GM21717 (cell line): ENCODE data around the gene LMO1.

Experiments used
- ATAC-seq: cut with Tn5 transposase; IDR thresholded peaks from one replicate; pipeline ENCODE4 v1.9.1; 2021; ENCODE audit warnings: mild to moderate bottlenecking, moderate library complexity; ENCODE audit not compliant: unreplicated experiment

LMO1 gene

GRCh38 chr11:8266246-8267241, 2.9 kb upstream of the LMO1 start:
- ATAC-seq: no peak

DNA sequence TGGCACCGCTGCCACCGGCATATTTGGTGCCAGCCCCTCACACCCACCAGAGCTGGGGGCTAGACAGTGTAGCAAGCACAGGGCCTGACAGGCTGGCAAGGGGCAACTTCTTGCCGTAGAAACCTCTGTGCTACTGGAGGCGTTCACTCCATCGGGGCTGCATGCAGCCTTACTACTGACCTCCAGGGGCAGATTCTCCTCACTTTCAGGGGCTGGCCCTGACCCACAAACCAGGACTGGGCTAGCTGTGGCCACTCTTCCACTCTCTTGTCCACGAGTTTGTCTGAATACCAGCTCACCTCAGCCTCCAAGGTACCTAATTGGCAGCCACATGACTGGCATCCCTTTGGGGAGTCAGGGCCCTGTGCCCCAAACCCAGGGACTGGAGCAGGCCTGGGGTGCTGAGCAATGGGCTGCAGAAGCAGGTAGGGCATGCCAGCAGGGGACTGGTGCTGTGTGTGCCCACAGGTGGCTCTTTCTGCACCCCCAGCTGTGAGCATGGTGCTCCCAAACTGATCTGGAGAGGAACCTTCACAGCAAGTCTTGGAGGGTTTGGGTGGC, 2.1 kb upstream of the LMO1 start:
- no peak for ATAC-seq

DNA sequence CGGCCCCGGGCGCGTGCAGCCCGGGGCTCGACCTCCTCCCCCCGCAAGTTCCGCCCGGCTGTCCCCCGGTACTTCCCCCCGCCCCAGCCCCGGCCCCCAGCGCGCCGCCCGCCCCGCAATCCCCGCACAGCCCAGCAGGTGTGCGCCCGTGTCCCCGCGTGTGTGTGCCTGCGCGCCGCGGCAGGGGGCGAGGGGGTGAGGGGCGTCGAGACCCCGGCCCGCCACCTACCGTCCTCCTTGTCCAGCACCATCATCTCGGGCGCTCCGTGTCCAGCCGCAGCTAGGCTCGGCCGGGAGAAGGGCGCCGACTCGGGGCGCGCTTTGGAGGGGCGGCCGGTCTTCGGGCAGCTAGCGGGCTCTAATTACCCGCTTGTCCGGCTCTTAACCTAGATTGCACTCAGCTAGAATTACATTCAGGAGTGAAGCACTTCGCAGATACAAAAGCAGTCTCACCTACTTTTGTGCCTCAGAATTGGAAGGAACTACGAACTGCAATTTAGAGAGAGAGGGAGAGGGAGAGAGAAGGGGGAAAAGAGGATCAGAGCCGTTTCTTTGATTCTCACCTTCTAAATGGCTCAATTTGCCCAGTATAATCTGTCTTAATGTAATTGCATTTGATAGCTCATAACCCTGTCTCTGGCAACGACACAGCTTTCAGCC, 439 bp downstream of the LMO1 start:
- ATAC-seq: no peak

- no peak for ATAC-seq
Measured at GRCh38 chr11:8262552-8263108, 1.0 kb downstream of the LMO1 start.

DNA sequence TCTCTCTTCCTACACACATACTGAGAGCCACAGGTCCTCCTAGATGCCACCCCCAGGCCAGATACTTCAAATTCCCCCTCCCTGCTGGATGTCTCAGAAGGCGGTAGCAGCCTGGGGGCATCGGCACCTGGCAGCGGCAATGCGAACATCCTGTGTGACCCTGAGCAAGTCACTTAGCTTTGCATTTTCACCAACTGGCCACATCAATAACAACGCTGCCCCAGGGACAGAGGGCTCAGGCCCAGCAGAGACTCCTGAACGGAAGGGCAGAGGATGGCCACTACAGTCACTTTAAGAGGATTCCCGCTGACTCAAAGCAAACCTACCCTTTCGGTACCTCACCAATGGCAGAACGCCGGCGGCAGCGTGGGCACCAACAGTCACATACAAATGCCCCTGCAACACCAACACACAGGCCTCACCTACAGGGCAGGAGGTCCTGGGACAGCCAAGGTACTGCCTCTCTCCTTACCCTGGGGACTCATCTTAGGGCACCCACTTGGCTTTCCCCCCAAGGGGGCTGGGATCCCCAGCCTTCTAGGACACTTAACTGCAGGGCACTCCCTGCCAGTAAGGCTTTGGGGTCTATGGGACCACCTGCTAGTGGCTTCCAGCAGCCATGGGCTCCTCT, 1.6 kb downstream of the LMO1 start:
- no peak for ATAC-seq

- no peak for ATAC-seq
Measured at GRCh38 chr11:8261291-8261690, 2.4 kb downstream of the LMO1 start.

DNA sequence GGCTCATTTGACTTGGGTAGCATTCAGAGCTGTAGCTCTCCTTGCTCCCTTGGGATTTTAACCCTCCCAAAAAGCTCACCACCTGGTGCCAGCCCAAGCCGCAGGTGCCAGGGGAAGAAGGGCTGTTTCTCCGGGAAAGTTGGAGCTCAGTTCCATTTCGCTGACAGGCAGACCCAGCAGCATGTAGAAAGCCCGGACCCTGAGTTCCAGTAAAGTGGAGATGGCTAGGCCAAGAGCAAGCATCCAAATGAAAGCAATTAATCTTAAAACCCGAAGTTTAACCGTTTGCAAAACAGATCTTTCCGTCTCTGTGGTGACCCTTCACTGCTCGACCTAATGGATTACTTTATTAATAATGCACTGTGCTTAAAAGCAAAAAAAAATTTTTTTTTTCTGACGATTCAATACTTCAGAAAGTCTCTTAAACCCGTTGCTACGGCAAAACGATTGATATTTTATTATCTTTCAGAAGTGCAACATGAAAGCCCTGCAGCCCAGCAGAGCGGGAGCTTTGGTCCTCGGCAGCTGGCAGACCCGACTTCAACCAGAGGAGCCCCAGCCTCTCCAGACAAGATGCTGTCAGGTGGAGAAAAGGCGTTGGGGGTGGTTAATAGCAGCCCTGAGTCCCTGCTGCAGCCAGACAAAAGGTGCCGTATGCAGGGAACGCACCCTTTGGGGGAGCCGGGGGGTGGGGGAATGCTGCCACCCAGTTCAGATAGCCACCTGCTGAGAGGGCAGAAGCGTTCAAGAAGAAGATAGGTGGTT, 3.3 kb downstream of the LMO1 start:
- ATAC-seq: no peak

GRCh38 chr11:8259306-8259959, 4.2 kb downstream of the LMO1 start:
- no peak for ATAC-seq

DNA sequence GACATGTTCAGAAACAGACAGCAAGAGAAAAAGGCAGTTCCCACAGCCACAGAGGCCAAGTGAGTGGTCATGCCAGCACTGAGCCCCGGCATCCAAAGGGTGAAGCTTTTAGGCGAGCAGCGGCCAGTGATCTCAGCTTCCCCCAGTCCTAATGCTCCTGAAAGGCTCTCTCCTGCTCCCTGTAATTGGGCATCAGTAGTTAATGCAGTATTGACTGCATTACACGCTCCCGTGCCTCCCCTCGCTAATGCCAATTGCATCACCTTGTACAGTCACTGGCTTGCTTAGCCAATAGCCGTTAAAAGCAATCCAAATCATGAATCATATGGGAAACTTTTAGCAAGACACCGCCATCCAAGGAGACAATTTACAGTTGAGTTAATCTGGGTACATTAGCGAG, 4.9 kb downstream of the LMO1 start:
- ATAC-seq: no peak

GRCh38 chr11:8258289-8258688, 5.4 kb downstream of the LMO1 start:
- ATAC-seq: no peak

DNA sequence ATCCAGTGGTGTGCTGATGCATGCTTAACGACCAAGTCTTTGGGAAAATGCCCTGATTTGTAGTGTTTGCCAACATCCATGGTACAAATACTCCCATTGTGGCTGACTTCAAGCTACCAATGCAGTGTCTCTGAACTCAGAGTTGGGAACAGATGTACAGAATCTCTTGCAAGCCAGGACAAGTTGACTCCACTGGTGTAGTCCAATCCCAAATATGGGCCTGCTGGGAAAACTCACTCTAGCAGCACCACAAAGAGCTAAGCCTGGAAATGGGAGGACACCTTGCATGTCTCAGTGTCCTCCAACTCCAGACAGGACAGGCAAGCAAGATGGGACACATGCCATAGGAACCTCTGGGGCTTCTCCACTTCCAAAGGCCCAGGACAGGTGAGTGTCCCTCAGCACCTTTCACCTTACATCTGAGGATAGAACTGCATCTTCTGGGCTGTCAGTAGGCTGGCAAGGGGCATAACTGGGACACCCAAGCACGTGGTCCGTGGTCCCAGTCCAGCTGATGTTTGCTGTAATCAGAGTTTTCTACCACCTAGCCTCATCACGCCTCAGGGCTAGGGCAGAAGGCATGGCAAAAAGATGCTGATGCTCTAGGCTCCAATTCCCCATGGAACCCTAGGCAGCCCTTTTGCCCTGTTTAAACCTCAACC, 6.5 kb downstream of the LMO1 start:
- ATAC-seq: no peak

DNA sequence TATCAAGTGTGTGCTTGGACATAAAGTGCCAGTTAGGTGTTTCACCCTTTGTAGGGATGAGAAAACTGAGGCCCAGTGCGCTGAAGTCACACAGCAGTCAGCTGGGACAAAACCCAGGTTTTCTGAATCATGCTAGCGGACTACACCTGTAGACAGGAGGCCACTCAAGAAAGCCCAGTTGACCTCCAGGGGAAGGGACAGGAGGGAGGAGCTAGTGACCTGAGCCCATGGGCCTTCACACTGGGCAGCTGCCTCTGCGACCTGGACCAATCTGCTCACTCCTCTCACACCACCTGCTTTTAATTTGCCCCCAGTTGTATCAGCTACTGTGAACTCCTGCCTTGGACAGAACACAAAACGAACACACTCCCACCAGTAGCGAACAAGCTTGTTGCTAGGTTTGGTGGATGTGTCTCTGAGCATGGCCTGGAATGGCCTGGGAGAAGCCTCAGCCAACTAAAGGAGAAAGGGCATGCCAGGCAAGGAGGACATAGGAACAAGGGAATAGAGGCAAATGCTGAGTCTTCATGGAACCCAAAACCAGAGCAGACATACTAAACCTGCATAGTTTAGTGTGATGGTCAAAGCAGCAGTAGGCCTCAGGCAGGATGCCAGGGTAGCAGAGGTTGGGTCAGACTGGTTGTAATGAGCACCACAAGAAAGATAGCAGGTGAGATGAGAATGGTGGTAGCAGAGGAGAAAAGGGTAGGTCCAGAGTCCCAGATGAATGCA, 7.2 kb downstream of the LMO1 start:
- no peak for ATAC-seq

- no peak for ATAC-seq
Measured at GRCh38 chr11:8253566-8253965, 10.1 kb downstream of the LMO1 start.

- no peak for ATAC-seq
Measured at GRCh38 chr11:8252946-8253345, 10.7 kb downstream of the LMO1 start.

GRCh38 chr11:8252388-8252787, 11.3 kb downstream of the LMO1 start:
- no peak for ATAC-seq

DNA sequence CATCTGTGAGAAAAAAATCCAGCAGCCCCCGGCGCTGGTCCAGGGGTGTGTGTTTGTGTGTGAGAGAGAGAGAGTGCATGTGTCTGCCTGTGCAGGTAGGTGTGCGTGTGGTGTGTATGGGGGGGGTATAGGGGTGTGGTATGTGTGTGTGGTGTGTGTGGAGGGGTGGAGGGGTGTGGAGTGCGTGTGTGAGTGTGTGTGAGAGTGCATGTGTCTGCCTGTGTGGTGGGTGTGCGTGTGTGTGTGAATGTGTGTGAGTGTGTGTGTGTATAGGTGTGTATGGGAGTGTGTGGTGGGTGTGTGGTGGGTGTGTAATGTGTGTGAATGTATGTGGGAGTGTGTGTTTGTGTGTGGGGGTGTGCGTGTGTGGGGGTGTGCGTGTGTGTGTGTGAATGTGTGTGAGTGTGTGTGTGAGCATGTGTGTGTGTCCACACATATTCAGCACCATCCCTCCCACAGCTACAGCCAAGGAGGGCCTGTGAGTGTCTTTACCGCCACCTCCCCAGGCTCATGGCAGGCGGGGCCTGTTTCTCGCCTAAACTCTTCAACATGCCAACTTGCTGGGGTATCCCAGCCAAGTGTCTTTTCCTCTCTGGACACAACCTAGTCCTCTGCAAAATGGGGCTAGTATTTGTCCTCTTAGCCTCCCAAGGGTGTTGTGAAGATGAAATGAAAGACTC, 11.9 kb downstream of the LMO1 start:
- no peak for ATAC-seq

DNA sequence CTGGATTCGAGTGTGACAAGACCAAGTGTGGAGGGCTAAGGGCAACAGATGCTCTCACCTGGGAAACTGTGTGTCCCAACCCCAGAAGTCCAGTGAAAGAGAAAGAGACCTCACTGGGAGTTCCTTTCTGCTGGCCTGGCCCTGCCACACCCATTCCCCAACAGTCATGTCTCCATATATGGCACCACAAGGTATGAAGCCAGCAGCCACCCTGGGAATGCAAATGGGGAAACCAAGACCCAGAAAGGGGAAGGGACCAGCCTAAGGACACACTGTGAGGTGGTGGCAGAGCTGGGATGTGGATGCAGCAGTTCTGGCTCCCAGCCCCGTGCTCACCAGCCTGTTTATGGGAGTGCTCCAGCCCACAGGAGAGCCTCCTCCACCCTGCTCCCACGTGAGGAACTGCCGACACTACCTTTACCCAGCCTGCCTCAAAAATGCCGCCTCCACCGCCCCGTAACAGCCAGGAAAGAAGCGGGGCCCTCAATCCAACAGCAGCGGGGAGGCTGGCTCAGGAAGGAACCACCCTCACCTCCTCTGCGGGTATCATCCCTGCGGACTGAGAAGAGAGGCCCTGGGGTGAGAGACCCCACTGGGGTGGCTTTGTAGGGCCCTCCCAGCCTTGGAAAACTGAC, 12.6 kb downstream of the LMO1 start:
- no peak for ATAC-seq

DNA sequence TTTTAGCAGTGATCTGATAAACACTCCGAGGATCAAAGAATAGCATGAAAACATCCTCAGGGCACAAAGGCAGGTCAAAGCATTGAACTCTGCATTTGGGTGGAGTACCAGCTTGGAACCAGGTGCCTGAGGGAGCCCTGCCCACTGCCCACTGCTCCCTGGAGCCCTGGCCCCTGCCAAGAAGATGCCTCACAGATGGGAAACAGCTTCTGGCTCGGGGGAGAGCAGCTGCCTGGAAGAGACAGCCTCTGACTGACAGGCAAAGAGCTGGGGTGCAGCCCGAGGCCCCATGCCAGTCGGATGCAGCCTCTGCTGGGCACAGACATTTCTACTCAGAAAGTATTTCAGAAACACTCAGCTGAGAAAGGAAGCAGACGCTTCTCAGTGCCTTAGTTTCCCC, 13.2 kb downstream of the LMO1 start:
- ATAC-seq: no peak
